Right kidney (tissue), 1 donor: ENCODE results near the gene MIB1.
A peak's percentile ranks its signal among the peaks of the same experiment; 100 is the strongest.

Experiments
- DNase-seq: peaks from one replicate; pipeline ENCODE4 v3.0.0-alpha.2; 2016

Gene MIB1

DNA sequence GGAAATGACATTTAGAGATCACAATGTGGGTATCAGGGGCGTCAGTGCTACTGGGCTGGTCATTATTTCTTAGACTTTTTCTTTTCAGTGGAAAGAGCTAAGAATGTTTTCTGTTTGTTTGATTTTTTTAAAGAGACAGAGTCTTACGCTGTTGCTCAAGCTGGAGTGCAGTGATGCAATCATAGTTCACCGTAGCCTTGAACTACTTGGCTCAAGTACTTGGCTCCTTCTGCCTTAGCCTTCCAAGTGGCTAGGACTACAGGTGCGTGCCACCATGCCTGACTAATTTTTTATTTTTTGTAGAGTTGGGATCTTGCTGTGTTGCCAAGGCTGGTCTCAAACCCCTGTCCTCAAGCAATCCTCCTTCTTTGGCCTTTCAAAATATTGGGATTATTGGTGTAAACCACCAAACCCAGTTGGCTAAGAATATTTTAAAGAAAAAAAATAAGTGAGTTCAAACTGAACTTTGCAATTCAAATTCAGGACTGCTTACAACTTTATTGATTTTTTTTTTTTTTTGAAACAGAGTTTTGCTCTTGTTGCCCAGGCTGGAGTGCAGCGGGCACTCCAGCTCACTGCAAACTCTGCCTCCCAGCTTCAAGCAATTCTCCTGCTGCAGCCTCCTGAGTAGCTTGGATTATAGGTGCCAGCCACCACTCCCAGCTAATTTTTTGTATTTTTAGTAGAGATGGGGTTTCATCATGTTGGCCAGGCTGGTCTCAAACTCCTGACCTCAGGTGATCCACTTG is 154.2 kb downstream of the MIB1 start:
- DNase-seq, result no peak

DNA sequence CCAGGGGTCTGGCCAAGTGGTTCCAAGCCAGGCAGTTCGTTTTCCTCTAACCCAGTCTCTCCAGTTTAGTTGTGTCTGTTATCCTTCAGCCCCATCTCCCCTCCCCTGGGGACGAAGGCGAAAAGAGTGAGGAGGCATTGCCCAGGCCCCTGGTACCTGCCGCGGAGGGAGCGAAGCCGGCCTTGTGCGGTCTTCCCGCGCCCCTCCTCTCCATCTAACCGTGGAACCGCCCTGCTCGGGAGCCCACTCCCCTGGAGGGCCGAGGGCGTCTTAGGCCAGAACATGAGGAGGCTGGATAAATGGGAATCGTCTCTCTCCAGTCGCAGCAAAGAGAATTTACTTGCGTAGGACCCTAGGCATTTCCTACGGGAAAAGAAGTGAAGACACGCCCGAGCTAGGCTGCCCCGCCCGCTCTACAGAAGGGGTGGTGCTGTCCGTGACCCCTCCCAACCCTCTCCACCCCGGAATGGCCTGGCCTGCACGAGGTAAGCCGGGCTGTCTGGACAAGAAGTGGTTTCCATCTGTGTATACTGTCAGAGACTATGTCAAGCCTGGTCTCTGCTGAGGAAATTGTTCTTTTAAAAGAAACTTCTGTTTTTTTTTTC is 156.2 kb downstream of the MIB1 start:
- no peak for DNase-seq

- peak; percentile 35 for DNase-seq
Observed at GRCh38 chr18:21897811-21898210, 157.2 kb downstream of the MIB1 start.

- no peak for DNase-seq
Observed at GRCh38 chr18:21900605-21901352, 160.2 kb downstream of the MIB1 start.

DNA sequence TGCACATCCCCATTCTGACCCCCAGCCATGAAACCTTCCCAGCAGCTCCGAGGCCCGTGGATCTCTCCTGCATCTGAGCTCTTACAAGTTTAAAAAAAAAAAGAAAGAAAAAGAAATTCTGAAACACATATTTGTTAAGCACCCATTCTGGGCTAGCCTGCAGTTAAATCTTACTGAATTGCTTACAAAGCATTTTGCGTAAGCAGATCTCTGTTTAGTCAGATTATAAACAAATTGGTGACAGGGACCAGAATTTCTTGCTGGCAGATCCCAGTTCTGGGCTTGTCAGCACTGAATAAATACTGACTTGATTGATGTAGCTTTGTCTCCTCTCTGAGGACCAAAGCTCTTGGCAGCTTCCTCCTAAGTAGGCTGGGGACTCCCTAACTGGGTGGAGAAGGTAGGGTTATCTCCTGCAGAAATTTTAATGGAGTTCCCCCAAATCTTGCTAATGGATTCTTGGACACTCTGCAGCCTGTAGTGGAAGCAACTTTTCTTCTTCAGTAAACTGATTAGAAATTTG is 160.9 kb downstream of the MIB1 start:
- no peak for DNase-seq

GRCh38 chr18:21903709-21904108 is 163.1 kb downstream of the MIB1 start:
- no peak for DNase-seq

DNA sequence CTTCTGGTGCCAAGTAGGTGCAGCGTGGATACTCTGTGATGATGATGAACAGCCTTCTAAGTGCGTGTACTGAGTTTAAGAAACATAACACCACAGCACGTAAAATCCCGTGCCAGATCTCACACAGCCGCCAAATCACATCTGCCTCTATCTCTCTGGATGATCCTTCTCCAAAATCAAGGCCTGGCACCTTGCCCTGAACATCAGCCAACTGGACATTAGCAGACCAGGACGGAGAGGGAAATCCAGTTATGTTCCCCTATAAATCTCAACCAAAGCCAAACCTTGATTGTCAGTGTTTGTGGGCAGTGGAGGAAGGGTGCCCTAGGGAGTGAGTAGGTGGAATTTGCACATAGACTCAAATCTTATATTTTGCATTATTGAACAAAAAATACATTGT is 164.3 kb downstream of the MIB1 start:
- DNase-seq, result no peak

GRCh38 chr18:21907451-21907850 is 166.9 kb downstream of the MIB1 start:
- DNase-seq, result no peak

DNA sequence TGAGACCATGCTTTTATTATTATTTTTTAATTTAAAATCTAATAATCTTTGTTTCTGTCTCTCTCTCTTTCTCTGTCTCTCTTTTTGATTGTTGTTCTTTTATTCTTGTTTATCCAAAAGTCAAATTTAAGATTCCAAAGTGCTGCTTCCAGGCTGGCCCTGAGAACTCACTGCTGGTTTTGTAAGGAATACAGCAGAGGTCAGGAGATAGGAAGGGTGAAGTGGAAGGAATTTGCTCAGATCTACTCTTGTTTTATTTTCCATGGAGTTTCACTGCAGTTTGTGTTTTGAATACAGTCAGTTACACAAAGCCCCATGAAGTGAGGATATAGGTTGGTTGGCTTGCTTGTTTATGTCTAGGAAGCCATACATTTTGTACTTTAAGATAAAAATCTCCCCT is 168.1 kb downstream of the MIB1 start:
- DNase-seq, result no peak

DNA sequence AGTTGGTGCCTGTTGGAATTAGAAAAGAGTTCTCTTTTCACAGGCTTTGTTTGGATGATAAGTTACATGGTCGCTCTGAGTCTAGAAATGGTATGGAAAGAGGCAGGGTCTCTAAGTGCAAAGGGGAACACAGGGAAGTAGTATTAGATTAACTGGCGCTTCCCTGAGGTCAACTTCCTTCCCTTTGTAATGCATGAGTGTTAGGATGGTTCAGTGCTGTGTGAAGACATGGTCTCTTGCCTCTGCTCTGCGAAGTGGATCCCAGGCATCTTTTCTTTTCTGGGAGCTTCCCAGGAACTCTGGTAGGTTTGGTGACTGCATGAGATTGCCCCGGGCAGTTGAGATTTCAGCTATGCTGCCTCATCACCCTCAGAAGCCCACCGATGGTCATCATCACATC is 170.3 kb downstream of the MIB1 start:
- no peak for DNase-seq

- no peak for DNase-seq
Observed at GRCh38 chr18:21911551-21911950, 171.0 kb downstream of the MIB1 start.

DNA sequence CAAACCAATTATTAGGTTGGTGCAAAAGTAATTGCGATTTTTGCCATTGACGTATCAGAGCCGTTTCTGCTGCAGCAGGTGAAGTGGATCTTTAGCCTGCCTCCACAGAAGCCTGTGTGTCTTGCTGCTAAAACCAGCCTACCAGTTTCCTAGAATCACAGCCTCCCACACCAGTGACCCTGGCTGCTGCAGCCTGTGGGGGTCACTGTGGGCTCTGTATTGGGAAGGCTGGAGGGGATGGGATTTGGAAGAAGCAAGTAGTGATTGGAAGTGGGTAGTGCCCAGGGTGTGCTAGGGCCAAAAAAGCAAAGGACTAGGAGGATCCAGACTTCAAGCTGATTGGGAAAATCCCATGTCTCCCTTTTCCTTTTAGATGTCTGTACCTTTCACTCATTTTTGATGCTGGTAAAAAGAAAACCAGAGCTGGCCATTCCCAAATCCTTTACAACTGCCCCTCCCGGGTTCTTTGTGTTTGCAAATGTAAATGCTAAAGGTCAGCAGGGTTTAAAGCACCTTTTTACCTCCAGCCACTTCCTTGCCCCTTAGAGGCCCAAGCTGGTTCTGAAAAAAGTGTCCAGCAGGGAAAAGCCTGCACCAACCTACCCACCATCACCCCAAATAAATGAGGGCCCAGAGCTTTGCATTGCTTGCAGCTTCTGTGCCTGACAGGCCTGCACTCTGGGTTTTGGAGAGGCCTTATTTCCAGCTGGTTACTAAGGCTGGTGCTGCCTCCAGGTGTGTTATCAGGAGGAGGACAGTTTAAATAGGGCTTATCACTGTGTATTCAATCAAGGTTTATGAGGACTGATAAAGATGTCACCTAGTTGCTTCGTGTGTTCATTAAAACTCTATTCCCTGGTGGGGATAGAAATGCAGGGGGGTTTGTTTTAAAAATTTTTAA is 172.0 kb downstream of the MIB1 start:
- no peak for DNase-seq

DNA sequence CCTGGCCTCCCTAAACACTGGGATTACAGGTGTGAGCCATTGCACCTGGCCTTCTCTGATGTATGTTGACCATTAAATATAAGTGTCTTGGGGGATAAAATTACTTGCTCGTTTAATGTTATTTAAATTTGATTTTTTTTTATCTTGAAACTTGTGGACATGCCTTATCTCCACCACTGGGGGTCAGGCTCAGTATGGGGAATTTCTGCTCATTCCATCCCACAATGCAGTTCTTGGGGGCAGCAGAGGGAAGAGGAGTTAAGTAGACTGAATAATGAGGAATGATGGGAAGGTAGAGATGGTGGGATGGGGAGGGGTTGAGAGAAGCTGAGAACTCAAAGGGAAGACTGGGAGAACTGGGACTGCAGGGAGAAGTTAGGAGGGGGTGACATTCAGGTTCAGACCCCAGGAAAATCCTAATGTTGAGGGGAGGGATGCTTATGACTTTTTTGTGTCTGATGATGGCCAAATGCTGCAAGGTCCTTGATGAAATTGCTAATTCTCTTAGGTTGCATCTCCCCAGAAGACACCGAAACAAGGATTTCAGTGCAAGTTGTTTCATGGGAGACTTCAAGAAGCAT is 174.2 kb downstream of the MIB1 start:
- no peak for DNase-seq

DNA sequence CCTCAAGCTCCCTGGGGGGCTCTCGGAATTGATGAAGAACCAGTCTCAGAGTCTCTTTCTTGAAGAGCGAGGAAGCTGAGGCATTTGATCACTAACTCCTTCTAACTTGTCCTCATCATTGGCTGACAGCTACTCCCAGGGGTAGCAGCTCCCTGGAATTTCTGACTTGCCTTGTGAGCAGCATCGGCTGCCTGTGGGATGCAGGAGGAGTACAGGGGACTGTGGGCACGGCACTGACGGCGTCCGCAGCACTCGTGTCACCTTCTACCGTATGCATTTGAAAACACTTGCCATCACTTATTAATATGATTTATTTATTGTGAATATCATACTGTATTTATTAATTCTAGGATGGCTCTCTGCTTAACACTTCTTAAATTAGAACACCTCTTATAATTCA is 175.0 kb downstream of the MIB1 start:
- no peak for DNase-seq

- DNase-seq, result no peak
Observed at GRCh38 chr18:21916594-21916993, 176.0 kb downstream of the MIB1 start.

DNA sequence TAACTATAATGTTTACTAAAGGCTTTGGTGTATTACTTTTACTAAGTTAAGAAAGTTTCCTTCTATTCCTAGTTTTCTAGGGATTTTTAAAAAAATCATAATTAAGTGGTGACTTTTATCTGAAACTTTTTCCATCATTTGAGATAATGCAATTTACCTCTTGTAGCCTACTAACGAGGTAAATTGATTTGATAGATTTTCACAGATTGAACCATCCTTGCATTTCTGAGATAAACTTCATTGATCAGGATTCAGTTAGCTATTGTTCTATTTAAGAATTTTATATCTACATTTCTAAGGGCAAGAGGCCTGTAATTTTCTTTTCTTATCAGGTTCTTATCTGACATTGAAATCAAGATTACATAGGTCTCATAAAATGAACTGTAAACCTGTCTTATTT is 178.1 kb downstream of the MIB1 start:
- no peak for DNase-seq
